Immature natural killer cell (primary cell): ENCODE data around the gene SLC47A2. TPM values are rescaled to one million over a fixed set of nuclear protein-coding genes. Genes with fewer than 3 reads are reported as not detected.
"Not testable (repeated sequence)": the region's sequence is repeated elsewhere in the genome, so short reads cannot be mapped to it uniquely, and the experiment has no call there.

Source experiments
- DNase-seq, 3 donors: peaks; one replicate each; pipeline ENCODE4 v3.0.0; 2022; ENCODE audit warnings: mixed read lengths in 1 of 3
- H3K27ac Mint-ChIP-seq, 6 donors: one replicate each; pipeline ENCODE4 v1.8.0; 2020; ENCODE audit warnings: mixed read lengths in 6 of 6, mild to moderate bottlenecking in 5 of 6, inconsistent platforms in 4 of 6, moderate library complexity in 3 of 6
- H3K27me3 Mint-ChIP-seq, 3 donors: one replicate each; pipeline ENCODE4 v1.8.0; 2020 to 2021; ENCODE audit warnings: low read depth in 3 of 3, mild to moderate bottlenecking in 3 of 3, mixed read lengths in 3 of 3, moderate library complexity in 3 of 3, inconsistent platforms in 1 of 3
- H3K36me3 Mint-ChIP-seq, 3 donors: one replicate each; pipeline ENCODE4 v1.8.0; 2020; ENCODE audit warnings: mixed read lengths in 3 of 3, inconsistent platforms in 2 of 3, mild to moderate bottlenecking in 2 of 3
- H3K4me1 Mint-ChIP-seq, 2 donors: one replicate each; pipeline ENCODE4 v1.8.0; 2020; ENCODE audit warnings: inconsistent platforms in 2 of 2, mild to moderate bottlenecking in 2 of 2, mixed read lengths in 2 of 2, moderate library complexity in 1 of 2
- H3K4me3 Mint-ChIP-seq, 5 donors: one replicate each; pipeline ENCODE4 v1.8.0; 2020; ENCODE audit warnings: mild to moderate bottlenecking in 5 of 5, mixed read lengths in 5 of 5, inconsistent platforms in 3 of 5, moderate library complexity in 3 of 5
- H3K9me3 Mint-ChIP-seq, 6 donors: one replicate each; pipeline ENCODE4 v1.8.0; 2020; ENCODE audit warnings: mild to moderate bottlenecking in 6 of 6, mixed read lengths in 6 of 6, inconsistent platforms in 4 of 6, moderate library complexity in 3 of 6
- polyA plus RNA-seq, 3 donors: library from polyadenylated mRNA; unstranded; fragments of 300-500 nt; fragmentation: Illumina TruSeq; gene quantifications; one replicate each; pipeline ENCODE4 v1.2.3, GENCODE V29; 2021

The SLC47A2 gene
- polyA plus RNA-seq, 3 donors from 2014 or later = not detected

- H3K9me3 Mint-ChIP-seq = no peaks in the 10 kb centered on the region
- no peak overlapping the region for H3K27ac Mint-ChIP-seq
- H3K36me3 Mint-ChIP-seq = peaks cover 18 to 29% (median 22%) of the 10 kb centered on the region in 3 donors
- no peak overlapping the region for H3K4me3 Mint-ChIP-seq
- no peak for DNase-seq
- H3K4me1 Mint-ChIP-seq = no peaks in the 10 kb centered on the region
- peaks cover 0 to 2% (median 0%) of the 10 kb centered on the region in 3 donors for H3K27me3 Mint-ChIP-seq
Observed at GRCh38 chr17:19671433-19671832, 45.0 kb downstream of the SLC47A2 start.

GRCh38 chr17:19670908-19671307 is 45.5 kb downstream of the SLC47A2 start:
- H3K27ac Mint-ChIP-seq = no peak overlapping the region
- H3K9me3 Mint-ChIP-seq = no peaks in the 10 kb centered on the region
- H3K36me3 Mint-ChIP-seq = peaks cover 15 to 26% (median 22%) of the 10 kb centered on the region in 3 donors
- DNase-seq = no peak
- H3K27me3 Mint-ChIP-seq = peaks cover 0 to 2% (median 0%) of the 10 kb centered on the region in 3 donors
- H3K4me3 Mint-ChIP-seq = no peak overlapping the region
- no peaks in the 10 kb centered on the region for H3K4me1 Mint-ChIP-seq

GRCh38 chr17:19669680-19670079 is 46.7 kb downstream of the SLC47A2 start:
- not testable (repeated sequence) for H3K27me3 Mint-ChIP-seq, DNase-seq, H3K4me1 Mint-ChIP-seq, H3K9me3 Mint-ChIP-seq, H3K27ac Mint-ChIP-seq, H3K4me3 Mint-ChIP-seq
- H3K36me3 Mint-ChIP-seq = peaks cover 18 to 28% (median 24%) of the 10 kb centered on the region in 3 donors

- no peak overlapping the region for H3K27ac Mint-ChIP-seq
- no peaks in the 10 kb centered on the region for H3K9me3 Mint-ChIP-seq
- H3K4me3 Mint-ChIP-seq = no peak overlapping the region
- no peak for DNase-seq
- peaks cover 17 to 38% (median 19%) of the 10 kb centered on the region in 3 donors for H3K36me3 Mint-ChIP-seq
- H3K27me3 Mint-ChIP-seq = no peaks in the 10 kb centered on the region
- H3K4me1 Mint-ChIP-seq = no peaks in the 10 kb centered on the region
Observed at GRCh38 chr17:19664821-19665181, 51.6 kb downstream of the SLC47A2 start.

GRCh38 chr17:19664136-19664820 is 52.1 kb downstream of the SLC47A2 start:
- H3K4me3 Mint-ChIP-seq = no peak overlapping the region
- H3K9me3 Mint-ChIP-seq = no peaks in the 10 kb centered on the region
- no peak for DNase-seq
- H3K27ac Mint-ChIP-seq = no peak overlapping the region
- H3K27me3 Mint-ChIP-seq = no peaks in the 10 kb centered on the region
- H3K4me1 Mint-ChIP-seq = no peaks in the 10 kb centered on the region
- peaks cover 17 to 41% (median 19%) of the 10 kb centered on the region in 3 donors for H3K36me3 Mint-ChIP-seq

GRCh38 chr17:19663097-19663496 is 53.3 kb downstream of the SLC47A2 start:
- H3K4me1 Mint-ChIP-seq = no peaks in the 10 kb centered on the region
- H3K27ac Mint-ChIP-seq = no peak overlapping the region
- H3K4me3 Mint-ChIP-seq = no peak overlapping the region
- no peaks in the 10 kb centered on the region for H3K9me3 Mint-ChIP-seq
- H3K36me3 Mint-ChIP-seq = peaks cover 20 to 46% (median 21%) of the 10 kb centered on the region in 3 donors
- H3K27me3 Mint-ChIP-seq = no peaks in the 10 kb centered on the region
- no peak for DNase-seq

GRCh38 chr17:19661121-19661520 is 55.3 kb downstream of the SLC47A2 start:
- H3K36me3 Mint-ChIP-seq = peaks cover 31 to 59% (median 33%) of the 10 kb centered on the region in 3 donors
- no peak for DNase-seq
- H3K27me3 Mint-ChIP-seq = no peaks in the 10 kb centered on the region
- no peaks in the 10 kb centered on the region for H3K9me3 Mint-ChIP-seq
- H3K4me1 Mint-ChIP-seq = peaks cover 0 to 10% of the 10 kb centered on the region in 2 donors
- H3K27ac Mint-ChIP-seq = no peak overlapping the region
- no peak overlapping the region for H3K4me3 Mint-ChIP-seq

- peaks cover 0 to 18% of the 10 kb centered on the region in 2 donors for H3K4me1 Mint-ChIP-seq
- H3K27ac Mint-ChIP-seq = no peak overlapping the region
- no peak overlapping the region for H3K4me3 Mint-ChIP-seq
- H3K9me3 Mint-ChIP-seq = no peaks in the 10 kb centered on the region
- DNase-seq = no peak
- H3K27me3 Mint-ChIP-seq = no peaks in the 10 kb centered on the region
- H3K36me3 Mint-ChIP-seq = peaks cover 35 to 57% (median 37%) of the 10 kb centered on the region in 3 donors
Observed at GRCh38 chr17:19660219-19660870, 56.0 kb downstream of the SLC47A2 start.

- DNase-seq = no peak
- no peak overlapping the region for H3K27ac Mint-ChIP-seq
- H3K4me3 Mint-ChIP-seq = no peak overlapping the region
- no peaks in the 10 kb centered on the region for H3K9me3 Mint-ChIP-seq
- no peaks in the 10 kb centered on the region for H3K27me3 Mint-ChIP-seq
- peaks cover 36 to 57% (median 44%) of the 10 kb centered on the region in 3 donors for H3K36me3 Mint-ChIP-seq
- peaks cover 0 to 25% of the 10 kb centered on the region in 2 donors for H3K4me1 Mint-ChIP-seq
Observed at GRCh38 chr17:19659366-19660177, 56.8 kb downstream of the SLC47A2 start.

- Mint-ChIP-seq H3K9me3 (no peaks in the 10 kb centered on the region), H3K4me3 (peak overlapping the region in 1 of 5 donors; percentile 44), H3K4me1 (peaks cover 0 to 27% of the 10 kb centered on the region in 2 donors), H3K27ac (peak overlapping the region in 1 of 6 donors; percentile 6), H3K27me3 (no peaks in the 10 kb centered on the region), H3K36me3 (peaks cover 31 to 56% (median 41%) of the 10 kb centered on the region in 3 donors)
- DNase-seq = no peak
Observed at GRCh38 chr17:19656851-19657581, 59.4 kb downstream of the SLC47A2 start.

GRCh38 chr17:19656336-19656735 is 60.0 kb downstream of the SLC47A2 start:
- H3K27ac Mint-ChIP-seq = peak overlapping the region in 1 of 6 donors; percentile 6
- H3K36me3 Mint-ChIP-seq = peaks cover 31 to 58% (median 41%) of the 10 kb centered on the region in 3 donors
- H3K9me3 Mint-ChIP-seq = no peaks in the 10 kb centered on the region
- no peaks in the 10 kb centered on the region for H3K27me3 Mint-ChIP-seq
- no peak for DNase-seq
- peaks cover 0 to 34% of the 10 kb centered on the region in 2 donors for H3K4me1 Mint-ChIP-seq
- peak overlapping the region in 1 of 5 donors; percentile 2 for H3K4me3 Mint-ChIP-seq

GRCh38 chr17:19654896-19655295 is 61.5 kb downstream of the SLC47A2 start:
- no peak overlapping the region for H3K27ac Mint-ChIP-seq
- no peak for DNase-seq

GRCh38 chr17:19654342-19654886 is 62.0 kb downstream of the SLC47A2 start:
- Mint-ChIP-seq H3K4me3 (no peak overlapping the region), H3K27ac (no peak overlapping the region), H3K4me1 (peaks cover 11 to 53% of the 10 kb centered on the region in 2 donors), H3K36me3 (peaks cover 31 to 43% (median 38%) of the 10 kb centered on the region in 3 donors), H3K27me3 (no peaks in the 10 kb centered on the region), H3K9me3 (no peaks in the 10 kb centered on the region)
- no peak for DNase-seq

More at GRCh38 chr17:19654896-19655295, 61.5 kb downstream of the SLC47A2 start:
- H3K4me1 Mint-ChIP-seq = peaks cover 7 to 48% of the 10 kb centered on the region in 2 donors
- no peak overlapping the region for H3K4me3 Mint-ChIP-seq
- no peaks in the 10 kb centered on the region for H3K27me3 Mint-ChIP-seq
- peaks cover 31 to 46% (median 38%) of the 10 kb centered on the region in 3 donors for H3K36me3 Mint-ChIP-seq
- no peaks in the 10 kb centered on the region for H3K9me3 Mint-ChIP-seq
